NCI-H1930 (cell line): ENCODE measurements around the gene PAN3.
"Not testable (repeated sequence)": the region's sequence is repeated elsewhere in the genome, so short reads cannot be mapped to it uniquely, and the experiment has no call there.

ENCODE experiments used
- DNase-seq, 2 experiments: peaks; one replicate each; lab custom pipeline; 2025; lab: John Stamatoyannopoulos, UW

The PAN3 gene

GRCh38 chr13:28138756-28139470 lies 568 bp downstream of the PAN3 start:
- peak; percentile 56 to 59 for DNase-seq

- DNase-seq, result no peak
Observed at GRCh38 chr13:28140433-28141125, 2.2 kb downstream of the PAN3 start.

- DNase-seq, result not testable (repeated sequence)
Observed at GRCh38 chr13:28141542-28141941, 3.2 kb downstream of the PAN3 start.

- DNase-seq, result no peak
Observed at GRCh38 chr13:28145049-28145448, 6.7 kb downstream of the PAN3 start.

- no peak for DNase-seq
Observed at GRCh38 chr13:28147495-28147894, 9.2 kb downstream of the PAN3 start.

GRCh38 chr13:28159057-28159456 lies 20.7 kb downstream of the PAN3 start:
- DNase-seq, result no peak

GRCh38 chr13:28161370-28161769 lies 23.0 kb downstream of the PAN3 start:
- no peak for DNase-seq

- DNase-seq, result no peak
Observed at GRCh38 chr13:28163587-28163986, 25.2 kb downstream of the PAN3 start.

- DNase-seq, result no peak
Observed at GRCh38 chr13:28166257-28166656, 27.9 kb downstream of the PAN3 start.

GRCh38 chr13:28171266-28171665 lies 32.9 kb downstream of the PAN3 start:
- no peak for DNase-seq

GRCh38 chr13:28172947-28173346 lies 34.6 kb downstream of the PAN3 start:
- DNase-seq, result no peak

GRCh38 chr13:28173793-28174192 lies 35.4 kb downstream of the PAN3 start:
- DNase-seq, result no peak

- DNase-seq, result no peak
Observed at GRCh38 chr13:28177327-28177726, 39.0 kb downstream of the PAN3 start.

- DNase-seq, result no peak
Observed at GRCh38 chr13:28177877-28178276, 39.5 kb downstream of the PAN3 start.

GRCh38 chr13:28179974-28180373 lies 41.6 kb downstream of the PAN3 start:
- no peak for DNase-seq

- DNase-seq, result no peak
Observed at GRCh38 chr13:28181413-28181812, 43.1 kb downstream of the PAN3 start.

- DNase-seq, result no peak
Observed at GRCh38 chr13:28185256-28185655, 46.9 kb downstream of the PAN3 start.

GRCh38 chr13:28199089-28199488 lies 60.7 kb downstream of the PAN3 start:
- DNase-seq, result no peak

- DNase-seq, result peak in 1 of 2 experiments; percentile 20
Observed at GRCh38 chr13:28204043-28204442, 65.7 kb downstream of the PAN3 start.

GRCh38 chr13:28204690-28205443 lies 66.5 kb downstream of the PAN3 start:
- no peak for DNase-seq

GRCh38 chr13:28218679-28219078 lies 80.3 kb downstream of the PAN3 start:
- DNase-seq, result no peak

- no peak for DNase-seq
Observed at GRCh38 chr13:28219408-28220099, 81.2 kb downstream of the PAN3 start.
